HPDE6-E6E7 (cell line): Measurements from ENCODE around the gene KIF9.
"Not testable (repeated sequence)": the region's sequence is repeated elsewhere in the genome, so short reads cannot be mapped to it uniquely, and the experiment has no call there.

Source experiments
- DNase-seq: peaks from one replicate; pipeline ENCODE4 v3.0.0; 2011; ENCODE audit warnings: missing footprints; ENCODE audit errors: extremely low spot score

KIF9 gene

GRCh38 chr3:47181685-47182084 lies 100.9 kb downstream of the KIF9 start:
- DNase-seq, result not testable (repeated sequence)

- not testable (repeated sequence) for DNase-seq
Measured at GRCh38 chr3:47180011-47180410, 102.6 kb downstream of the KIF9 start.
